ENCODE data around the gene HOXB3.

HOXB3 gene

DNA sequence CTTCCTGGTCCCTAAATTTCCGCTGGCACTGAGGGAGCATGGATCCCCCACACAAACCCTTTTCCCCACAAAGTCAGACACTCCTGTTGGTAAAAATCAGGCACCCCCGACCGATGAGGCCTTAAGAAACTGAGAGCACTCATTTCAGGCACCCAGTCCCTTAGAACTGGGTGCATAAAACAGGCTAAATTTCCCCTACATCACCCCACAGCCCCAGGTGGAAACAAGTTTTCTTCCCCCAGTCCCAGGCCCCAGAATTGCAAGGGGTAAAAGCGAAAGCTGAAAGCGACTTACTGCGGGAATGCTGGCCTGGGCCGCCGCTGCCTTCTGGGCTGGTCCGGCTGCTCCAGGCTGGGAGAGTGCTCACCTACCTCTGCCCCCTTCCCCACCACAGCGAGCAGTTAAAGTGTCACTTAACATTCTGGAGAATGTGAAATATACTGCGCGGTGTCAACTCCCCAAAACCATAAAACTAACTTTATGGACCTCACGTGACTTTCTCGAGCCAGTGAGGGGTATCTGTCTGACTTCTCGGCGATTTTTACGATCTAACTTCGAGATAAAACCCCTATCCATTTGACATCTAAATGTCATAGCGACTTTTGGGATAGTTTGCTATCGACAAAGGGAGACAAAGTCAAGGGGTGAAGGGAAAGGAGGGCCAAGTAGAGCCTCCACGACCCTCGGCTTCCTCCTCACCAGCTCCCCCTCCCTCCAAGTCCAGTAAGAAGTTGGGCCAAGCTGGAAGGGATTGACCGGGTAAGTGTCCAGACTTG lies at the start of gene HOXB3:
Gene HOXB3, minus strand, starts transcription at position 411 of the 776 bp plus-strand sequence. CDS start 37,767 bp downstream, outside the sequence.
- no peak within 1 kb of the TSS for H3K27ac ChIP-seq
- no peak for TF ChIP-seq ZFX (IDR thresholded peaks at IDR 0.05)
- TF ChIP-seq, protein P1, sequence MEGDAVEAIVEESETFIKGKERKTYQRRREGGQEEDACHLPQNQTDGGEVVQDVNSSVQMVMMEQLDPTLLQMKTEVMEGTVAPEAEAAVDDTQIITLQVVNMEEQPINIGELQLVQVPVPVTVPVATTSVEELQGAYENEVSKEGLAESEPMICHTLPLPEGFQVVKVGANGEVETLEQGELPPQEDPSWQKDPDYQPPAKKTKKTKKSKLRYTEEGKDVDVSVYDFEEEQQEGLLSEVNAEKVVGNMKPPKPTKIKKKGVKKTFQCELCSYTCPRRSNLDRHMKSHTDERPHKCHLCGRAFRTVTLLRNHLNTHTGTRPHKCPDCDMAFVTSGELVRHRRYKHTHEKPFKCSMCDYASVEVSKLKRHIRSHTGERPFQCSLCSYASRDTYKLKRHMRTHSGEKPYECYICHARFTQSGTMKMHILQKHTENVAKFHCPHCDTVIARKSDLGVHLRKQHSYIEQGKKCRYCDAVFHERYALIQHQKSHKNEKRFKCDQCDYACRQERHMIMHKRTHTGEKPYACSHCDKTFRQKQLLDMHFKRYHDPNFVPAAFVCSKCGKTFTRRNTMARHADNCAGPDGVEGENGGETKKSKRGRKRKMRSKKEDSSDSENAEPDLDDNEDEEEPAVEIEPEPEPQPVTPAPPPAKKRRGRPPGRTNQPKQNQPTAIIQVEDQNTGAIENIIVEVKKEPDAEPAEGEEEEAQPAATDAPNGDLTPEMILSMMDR (conservative IDR thresholded peaks at IDR 0.05) = no peak

DNA sequence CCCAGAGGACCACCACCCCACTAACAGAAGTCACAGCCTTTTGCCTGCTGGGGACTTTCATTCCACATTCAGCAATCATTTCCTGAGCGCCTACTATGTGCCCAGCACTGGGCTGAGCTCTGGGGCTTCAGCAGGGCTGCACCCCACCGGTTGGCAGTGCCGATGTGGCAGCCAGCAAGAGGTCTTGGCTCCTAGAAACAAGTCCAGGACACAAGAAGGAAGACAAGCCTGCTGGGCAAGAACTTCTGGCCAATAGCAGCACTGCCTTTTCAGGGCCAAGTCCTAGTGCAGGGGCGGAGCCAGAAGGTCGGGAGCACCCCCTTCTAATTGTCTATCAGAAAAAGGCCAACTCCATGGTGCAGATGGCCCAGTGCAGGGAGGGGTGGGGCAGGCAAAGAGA lies 49.1 kb upstream of the HOXB3 start:
- TF ChIP-seq, protein P1 (conservative IDR thresholded peaks at IDR 0.05) = no peak
- TF ChIP-seq ZFX (IDR thresholded peaks at IDR 0.05) = no peak
- no peak overlapping the region for H3K27ac ChIP-seq

DNA sequence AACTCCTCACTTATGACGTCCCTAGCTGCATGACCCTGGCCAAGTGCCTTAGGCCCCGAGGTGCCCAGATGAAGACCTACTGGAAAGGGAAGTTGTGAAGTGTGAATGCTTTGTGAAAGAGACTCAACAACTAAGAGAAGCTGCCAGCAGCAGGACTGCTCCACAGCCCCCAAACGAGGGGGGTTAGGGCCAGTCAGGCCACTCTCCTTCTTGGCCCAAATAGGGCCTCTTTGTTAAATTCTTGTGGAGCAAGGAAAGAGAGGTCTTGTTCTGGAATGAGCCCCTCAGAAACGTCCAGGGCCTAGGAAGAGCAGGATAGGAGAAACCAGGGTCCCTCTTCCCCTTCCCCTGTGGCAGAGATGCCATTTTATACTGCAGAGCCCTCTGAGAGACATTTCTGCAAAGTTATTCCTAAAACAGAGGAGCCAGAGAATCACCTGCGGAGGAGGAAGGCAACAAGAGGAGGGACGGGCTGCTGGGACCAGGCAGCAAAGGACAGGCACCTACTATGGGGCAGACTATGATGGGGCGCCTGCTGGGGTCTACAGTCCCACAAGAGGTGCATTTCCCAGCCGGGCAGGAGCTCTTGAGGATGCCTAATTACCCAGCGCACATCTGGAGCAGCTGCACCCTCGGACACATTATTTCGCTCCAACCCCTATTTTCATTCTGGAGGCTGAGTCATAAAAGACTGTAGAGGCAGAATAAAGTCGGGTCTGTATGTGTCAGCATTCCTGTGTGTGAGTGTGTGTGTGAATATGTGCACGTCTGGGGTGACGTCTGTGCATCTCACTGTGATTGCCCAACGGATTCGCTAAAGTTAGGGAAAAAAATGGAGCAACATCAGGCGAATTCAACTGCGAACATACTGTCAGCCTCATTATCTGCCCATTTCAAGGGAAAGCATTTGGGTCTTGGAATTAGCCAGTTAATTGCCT lies 47.6 kb upstream of the HOXB3 start:
- TF ChIP-seq, protein P1 (conservative IDR thresholded peaks at IDR 0.05) = no peak
- TF ChIP-seq ZFX (IDR thresholded peaks at IDR 0.05) = no peak

DNA sequence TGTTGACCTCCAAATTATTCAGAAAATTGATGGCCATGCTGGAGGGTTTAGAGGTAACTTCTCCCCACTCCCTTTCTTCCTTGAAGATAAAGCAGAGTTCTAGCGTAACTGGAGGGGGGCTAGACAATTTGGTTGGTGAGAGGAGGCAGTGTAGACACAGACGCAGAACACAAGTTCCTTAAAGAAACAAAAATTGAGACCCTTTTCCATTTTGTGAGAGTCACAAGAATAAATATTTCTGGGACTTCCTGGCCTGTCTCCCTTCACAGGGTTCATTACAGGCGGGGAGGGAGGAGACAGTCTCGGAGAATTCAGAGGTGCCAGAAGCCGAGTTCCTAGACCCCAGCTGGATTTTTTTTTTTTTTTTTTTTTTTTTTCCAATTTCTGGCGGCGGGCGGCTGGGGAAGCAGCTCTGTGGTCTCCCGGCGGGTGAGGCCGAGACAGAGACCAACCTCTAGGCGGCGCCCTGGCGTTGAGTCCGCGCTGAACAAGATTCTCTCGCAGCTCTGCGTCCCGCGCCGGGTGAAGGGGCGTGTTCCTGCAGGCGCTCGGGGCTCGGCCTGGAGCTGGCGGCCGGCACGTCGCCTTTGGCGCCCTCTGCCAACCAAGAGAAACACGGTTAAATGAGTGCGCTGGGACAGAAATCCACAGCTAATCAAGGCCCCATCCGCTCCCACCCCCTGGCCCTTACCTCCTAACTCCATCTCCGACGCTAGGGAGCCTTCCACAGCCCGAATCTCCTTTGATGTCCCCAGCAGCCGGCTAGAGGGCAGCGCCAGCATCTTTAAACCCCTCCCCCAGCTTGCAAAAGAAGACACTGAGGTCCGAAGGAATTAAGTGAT lies 46.4 kb upstream of the HOXB3 start:
- TF ChIP-seq, protein P1 (conservative IDR thresholded peaks at IDR 0.05) = peak; percentile 99
- TF ChIP-seq ZFX (IDR thresholded peaks at IDR 0.05) = no peak
- H3K27ac ChIP-seq = no peak overlapping the region

More for the DNA sequence above, 47.6 kb upstream of the HOXB3 start:
- no peak overlapping the region for H3K27ac ChIP-seq

DNA sequence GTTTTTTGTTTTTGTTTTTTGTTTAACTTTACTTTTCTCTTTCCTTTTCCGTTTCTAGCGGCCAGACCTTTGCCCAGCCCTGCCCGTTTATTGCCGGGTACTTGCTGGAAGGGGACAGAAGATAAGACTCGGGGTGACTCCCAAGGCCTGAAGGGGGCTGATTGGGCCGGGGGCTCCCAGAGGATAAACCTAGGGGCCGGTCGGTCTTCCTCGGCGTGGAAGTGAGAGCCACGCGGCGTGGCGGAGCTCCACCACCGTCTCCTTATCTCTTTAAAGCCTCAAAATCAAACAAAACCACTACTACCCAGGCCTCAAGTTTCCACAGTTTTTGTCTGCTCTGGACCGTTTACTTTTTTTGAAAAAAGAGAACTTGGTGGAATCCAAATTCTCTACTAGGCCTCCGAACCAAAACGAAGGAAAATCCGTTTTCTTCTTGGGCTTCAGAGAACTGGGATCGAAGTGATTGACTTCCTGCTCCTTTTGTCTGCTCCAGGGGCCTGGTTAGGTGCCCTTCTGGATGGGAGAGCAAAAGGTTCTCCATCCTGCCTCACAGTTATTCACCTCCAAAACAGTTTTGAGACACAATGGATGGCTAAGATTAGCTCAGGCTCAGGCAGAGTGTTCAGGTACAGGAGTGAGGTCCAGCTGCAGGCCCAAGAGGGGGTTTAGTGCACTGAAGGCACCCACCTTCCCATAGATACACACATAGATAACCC lies 44.6 kb upstream of the HOXB3 start:
- TF ChIP-seq ZFX (IDR thresholded peaks at IDR 0.05) = no peak
- TF ChIP-seq, protein P1 (conservative IDR thresholded peaks at IDR 0.05) = no peak
- no peak overlapping the region for H3K27ac ChIP-seq

DNA sequence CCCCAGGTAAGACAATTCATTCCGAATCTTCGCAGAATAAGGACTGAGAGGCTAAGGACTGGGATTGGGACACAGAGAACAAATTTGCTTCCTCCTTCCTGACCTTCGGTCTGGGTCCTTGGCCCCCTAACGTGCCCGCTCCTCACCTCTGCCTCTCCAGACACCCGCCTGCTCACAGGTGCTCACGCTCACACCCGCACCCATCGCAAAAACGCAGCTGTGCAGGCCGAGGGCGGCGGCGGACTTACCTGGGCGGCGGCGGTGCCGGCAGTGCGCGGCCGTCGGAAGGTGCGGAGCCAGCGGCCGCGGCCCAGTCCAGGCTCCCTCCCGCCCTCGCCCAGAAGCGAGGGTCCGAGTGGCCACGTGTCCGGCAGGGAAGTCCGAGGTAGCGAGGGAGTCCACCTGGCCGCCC lies 43.2 kb upstream of the HOXB3 start:
- no peak overlapping the region for H3K27ac ChIP-seq

More for the DNA sequence above, 43.2 kb upstream of the HOXB3 start:
- TF ChIP-seq ZFX (IDR thresholded peaks at IDR 0.05) = no peak
- TF ChIP-seq, protein P1 (conservative IDR thresholded peaks at IDR 0.05) = no peak
